Measurements from ENCODE around the gene CNKSR1. TPM values are rescaled to one million over a fixed set of nuclear protein-coding genes. Genes with fewer than 3 reads are reported as not detected.

Gene CNKSR1
- total and polyA plus RNA-seq, 2 of the 4 experiments (the other 2 are of a cell fraction): 0.43 TPM; not detected in 1

DNA sequence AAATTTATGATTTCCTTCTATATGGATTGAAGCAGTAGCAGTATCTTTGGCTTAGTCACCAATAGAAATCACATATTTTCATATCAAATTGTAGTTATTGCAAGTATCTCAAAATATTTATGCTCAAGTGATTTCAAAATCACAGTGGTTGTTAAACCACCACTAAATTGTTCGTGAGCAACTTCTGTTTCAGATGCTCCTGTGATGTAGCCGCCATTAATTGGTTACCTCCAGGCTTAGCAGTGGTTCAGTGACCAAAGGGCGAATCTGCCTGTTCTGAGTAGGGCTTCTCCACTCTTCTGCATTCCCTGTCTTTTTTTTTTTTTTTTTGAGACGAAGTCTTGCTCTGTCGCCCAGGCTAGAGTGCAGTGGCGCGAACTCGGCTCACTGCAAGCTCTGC lies 1.9 kb upstream of the CNKSR1 start:
- Histone ChIP-seq H3K79me1 (ENCODE audit: low read depth in 1 of 2, low read length in 2 of 2) (peaks cover under 1 to 13% of the 10 kb centered on the region in 2 experiments; a peak in 3 of 4 replicates), H2BK5ac (ENCODE audit: low read depth, low read length, poor library complexity, severe bottlenecking) (no peak overlapping the region), H3K4ac (ENCODE audit: low read depth, low read length) (no peak overlapping the region), H3K36me3 (ENCODE audit: control insufficient read depth, insufficient read depth, low read length) (0 out of 2 replicates have a peak, but pooled peaks cover 2% of the 10 kb centered on the region), H4K91ac (ENCODE audit: insufficient read depth, low read depth, low read length) (no peak overlapping the region), H3K27me3 (ENCODE audit: control insufficient read depth, insufficient read depth, low read length) (no peaks in the 10 kb centered on the region), H4K5ac (ENCODE audit: low read depth, low read length) (no peak overlapping the region), H3K4me2 (ENCODE audit: low read depth, low read length) (no peak overlapping the region), H2AK5ac (ENCODE audit: low read depth, low read length) (no peak overlapping the region), H2BK15ac (ENCODE audit: low read depth, low read length) (no peak overlapping the region), H3K9me3 (ENCODE audit: control insufficient read depth, insufficient read depth, low read length) (no peaks in the 10 kb centered on the region), H4K20me1 (ENCODE audit: insufficient read depth, low read length) (no peaks in the 10 kb centered on the region), H2BK120ac (ENCODE audit: low read depth, low read length) (no peak overlapping the region), H3K14ac (replicated peaks; ENCODE audit: low read depth, low read length) (no peak overlapping the region), H3K56ac (ENCODE audit: extremely low read depth, insufficient read depth, low read length) (no peak overlapping the region), H3K9ac (ENCODE audit: low read depth, low read length) (no peak overlapping the region), H3K4me3 (ENCODE audit: insufficient read depth, low read depth, low read length) (no peak overlapping the region), H3K9me1 (ENCODE audit: insufficient read depth, low read length) (peaks cover 3% of the 10 kb centered on the region; the same call in 1 of the 2 replicates), H2AK9ac (replicated peaks; ENCODE audit: low read depth, low read length, poor library complexity) (no peak overlapping the region), H4K8ac (ENCODE audit: low read depth in 2 of 2, low read length in 2 of 2) (no peak overlapping the region), H2AFZ (replicated peaks; ENCODE audit: low read length, poor library complexity) (no peak overlapping the region), H3K27ac (ENCODE audit: insufficient read depth, low read length) (no peak overlapping the region), H3K18ac (ENCODE audit: low read depth, low read length) (no peak overlapping the region), H2BK20ac (ENCODE audit: low read depth, low read length) (no peak overlapping the region), H3K4me1 (ENCODE audit: control insufficient read depth, insufficient read depth, low read length) (peaks cover 5% of the 10 kb centered on the region; the same call in 1 of the 2 replicates), H3K23ac (ENCODE audit: low read depth, low read length) (no peak overlapping the region)
- TF ChIP-seq CTCF (conservative IDR thresholded peaks at IDR 0.05; ENCODE audit: low read depth, low read length) (no peak), USF2 (IDR thresholded peaks at IDR 0.05; ENCODE audit: low read depth, low read length) (no peak), RAD21 (IDR thresholded peaks at IDR 0.05; ENCODE audit: low read length) (no peak), SMC3 (IDR thresholded peaks at IDR 0.05; ENCODE audit: low read depth, low read length) (no peak), CEBPB (IDR thresholded peaks at IDR 0.05; ENCODE audit: low read depth, low read length) (no peak), MAFK (IDR thresholded peaks at IDR 0.05; ENCODE audit: low read depth, low read length) (no peak), NFE2L2 (IDR thresholded peaks at IDR 0.05; ENCODE audit: low read depth, low read length) (no peak), MAZ (IDR thresholded peaks at IDR 0.05; ENCODE audit: borderline replicate concordance, low read depth, low read length) (no peak)
- ChIA-PET CTCF (no interaction called here), POLR2A (ENCODE audit: unreplicated experiment) (no interaction called here)
- DNase-seq (no peak), ATAC-seq (ENCODE audit: low read depth) (no peak)
- no TSS peak for BruUV-seq (replicated peaks)
- intact Hi-C loops (cut with micrococcal nuclease) (no loop called here), dilution Hi-C loops (cut with HindIII; ENCODE audit: low sequenced_read_pairs, unreplicated experiment) (no loop called here), in situ Hi-C loops (cut with MboI; ENCODE audit: low sequenced_read_pairs) (no loop called here)
- 97% methylated on average over 3 of the region's 8 CpGs; no CpG with 5 or more reads in 1 of the 2 experiments for WGBS, 2 experiments (ENCODE audit: extremely low coverage in 2 of 2, insufficient read length in 1 of 2)

Data from IMR-90 (cell line).